Activated naive CD8-positive, alpha-beta T cell treated with anti-CD3 and anti-CD28 coated beads, Interleukin-2, amount 50 U/mL, for 24 hours (primary cell): ENCODE results near the gene HACD1.
"Not testable (repeated sequence)": the region's sequence is repeated elsewhere in the genome, so short reads cannot be mapped to it uniquely, and the experiment has no call there.

Source experiments
- ATAC-seq: fragments of 150-1000 bp; cut with Tn5 transposase; one replicate; pipeline ENCODE4 v1.10.0; 2021
- DNase-seq: peaks from one replicate; pipeline ENCODE4 v3.0.0; 2021
- H3K27ac Mint-ChIP-seq: one replicate; pipeline ENCODE4 v1.8.0; 2021; ENCODE audit warnings: mild to moderate bottlenecking, mixed read lengths
- H3K27me3 Mint-ChIP-seq: one replicate; pipeline ENCODE4 v1.8.0; 2021; ENCODE audit warnings: mixed read lengths
- H3K36me3 Mint-ChIP-seq: one replicate; pipeline ENCODE4 v1.8.0; 2021; ENCODE audit warnings: low read depth, mixed read lengths
- H3K4me1 Mint-ChIP-seq: one replicate; pipeline ENCODE4 v1.8.0; 2021; ENCODE audit warnings: mixed read lengths
- H3K4me3 Mint-ChIP-seq: one replicate; pipeline ENCODE4 v1.8.0; 2021; ENCODE audit warnings: mild to moderate bottlenecking, moderate library complexity, mixed read lengths
- H3K9me3 Mint-ChIP-seq: one replicate; pipeline ENCODE4 v1.8.0; 2021; ENCODE audit warnings: mixed read lengths

The HACD1 gene

DNA sequence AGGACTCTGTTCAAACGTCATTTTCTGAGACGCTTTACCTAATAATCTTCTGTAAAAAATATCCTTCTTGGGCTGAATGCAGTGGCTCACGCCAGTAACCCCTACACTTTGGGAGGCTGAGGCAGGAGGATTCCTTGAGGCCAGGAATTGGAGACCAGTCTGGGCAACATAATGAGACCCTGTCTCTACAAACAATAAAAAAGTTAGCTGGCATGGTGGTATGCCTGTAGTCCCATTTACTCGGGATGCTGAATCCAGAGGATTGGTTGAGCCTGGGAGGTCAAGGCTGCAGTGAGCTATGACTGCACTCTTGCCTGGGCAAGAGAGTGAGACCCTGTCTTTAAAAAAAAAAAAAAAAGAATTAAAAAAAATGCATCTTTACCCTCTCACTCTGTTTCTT lies 31.9 kb upstream of the HACD1 start:
- Mint-ChIP-seq H3K4me1 (peaks cover 90% of the 10 kb centered on the region), H3K4me3 (peak overlapping the region; percentile 64), H3K27ac (peak overlapping the region; percentile 91), H3K27me3 (peaks cover 2% of the 10 kb centered on the region), H3K9me3 (peaks cover 17% of the 10 kb centered on the region), H3K36me3 (peaks cover 61% of the 10 kb centered on the region)
- no peak for DNase-seq
- ATAC-seq: no peak

- H3K27ac Mint-ChIP-seq: peak overlapping the region; percentile 91
- peaks cover 84% of the 10 kb centered on the region for H3K4me1 Mint-ChIP-seq
- peaks cover 60% of the 10 kb centered on the region for H3K36me3 Mint-ChIP-seq
- peak overlapping the region; percentile 64 for H3K4me3 Mint-ChIP-seq
- ATAC-seq: peak; percentile 72
- H3K9me3 Mint-ChIP-seq: peaks cover 12% of the 10 kb centered on the region
- H3K27me3 Mint-ChIP-seq: peaks cover 2% of the 10 kb centered on the region
- peak; percentile 75 for DNase-seq
Measured at GRCh38 chr10:17648243-17649035, 31.3 kb upstream of the HACD1 start.

GRCh38 chr10:17647326-17647725 lies 30.2 kb upstream of the HACD1 start:
- Mint-ChIP-seq H3K36me3 (peaks cover 53% of the 10 kb centered on the region), H3K27ac (peak overlapping the region; percentile 91), H3K4me3 (peak overlapping the region; percentile 64), H3K4me1 (peaks cover 84% of the 10 kb centered on the region), H3K27me3 (peaks cover 2% of the 10 kb centered on the region), H3K9me3 (peaks cover 5% of the 10 kb centered on the region)
- ATAC-seq (no peak), DNase-seq (no peak)

DNA sequence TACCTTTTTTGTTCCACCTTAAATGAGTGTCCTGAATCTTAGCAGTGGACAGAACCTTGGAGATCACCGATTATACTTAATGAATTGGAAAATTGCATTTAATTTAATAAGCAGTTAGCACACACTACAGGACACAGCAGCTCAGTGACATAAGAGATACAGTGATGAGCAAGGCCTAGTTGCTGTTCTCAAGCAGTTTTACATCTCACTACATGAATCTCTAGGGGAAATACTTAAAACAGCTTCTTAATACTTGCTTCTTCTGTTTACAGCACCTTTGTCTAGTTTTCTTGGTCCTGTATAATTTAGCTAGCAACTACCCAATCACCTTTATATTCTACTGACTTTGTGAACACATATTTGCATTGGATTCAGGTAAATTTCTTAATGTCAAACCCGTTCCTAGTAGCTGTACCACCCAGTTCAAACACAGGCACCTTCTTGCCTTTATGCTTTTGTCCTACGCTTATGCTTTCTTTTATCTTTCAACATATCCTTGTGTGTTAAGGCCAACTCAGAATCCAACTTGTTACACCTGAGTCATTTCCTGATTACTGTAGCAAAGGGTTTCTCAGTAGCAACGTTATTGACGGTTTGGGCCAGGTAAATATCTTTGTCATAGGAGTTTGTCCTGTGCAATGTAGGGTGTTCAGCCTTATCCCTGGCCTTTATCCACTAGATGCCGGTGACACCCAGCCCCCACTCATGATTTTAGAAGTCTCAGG lies 28.6 kb upstream of the HACD1 start:
- Mint-ChIP-seq H3K36me3 (peaks cover 42% of the 10 kb centered on the region), H3K27ac (peak overlapping the region; percentile 79), H3K27me3 (peaks cover 2% of the 10 kb centered on the region), H3K9me3 (peaks cover 5% of the 10 kb centered on the region), H3K4me1 (peaks cover 77% of the 10 kb centered on the region), H3K4me3 (peak overlapping the region; percentile 99)
- DNase-seq (no peak), ATAC-seq (peak; percentile 38)

DNA sequence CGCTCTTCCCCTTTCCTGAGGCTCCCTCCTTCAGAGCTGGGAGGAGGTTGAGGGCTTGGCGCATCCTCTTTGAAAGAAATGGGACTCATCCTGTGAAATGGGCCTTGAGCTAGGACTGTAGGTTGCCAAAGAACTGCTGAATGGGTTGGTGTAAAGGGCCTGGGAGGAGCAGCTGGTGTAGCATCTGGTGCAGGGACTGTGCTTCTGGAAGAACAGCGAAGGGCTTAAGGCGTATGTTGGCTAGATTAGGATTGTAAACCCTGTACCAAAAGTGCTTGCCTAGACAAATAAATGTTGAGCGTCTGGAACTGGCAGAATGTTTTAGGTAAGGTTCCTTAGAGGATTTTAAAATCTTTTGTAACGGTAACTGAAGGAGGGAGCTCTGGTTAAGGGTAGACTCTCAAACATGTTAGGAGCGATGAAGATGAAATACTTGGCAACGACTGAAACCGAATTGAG lies 27.3 kb upstream of the HACD1 start:
- Mint-ChIP-seq H3K4me1 (peaks cover 65% of the 10 kb centered on the region), H3K9me3 (peaks cover 5% of the 10 kb centered on the region), H3K4me3 (peak overlapping the region; percentile 99), H3K36me3 (peaks cover 32% of the 10 kb centered on the region), H3K27ac (peak overlapping the region; percentile 100), H3K27me3 (peaks cover 2% of the 10 kb centered on the region)
- no peak for DNase-seq
- ATAC-seq: peak; percentile 6

DNA sequence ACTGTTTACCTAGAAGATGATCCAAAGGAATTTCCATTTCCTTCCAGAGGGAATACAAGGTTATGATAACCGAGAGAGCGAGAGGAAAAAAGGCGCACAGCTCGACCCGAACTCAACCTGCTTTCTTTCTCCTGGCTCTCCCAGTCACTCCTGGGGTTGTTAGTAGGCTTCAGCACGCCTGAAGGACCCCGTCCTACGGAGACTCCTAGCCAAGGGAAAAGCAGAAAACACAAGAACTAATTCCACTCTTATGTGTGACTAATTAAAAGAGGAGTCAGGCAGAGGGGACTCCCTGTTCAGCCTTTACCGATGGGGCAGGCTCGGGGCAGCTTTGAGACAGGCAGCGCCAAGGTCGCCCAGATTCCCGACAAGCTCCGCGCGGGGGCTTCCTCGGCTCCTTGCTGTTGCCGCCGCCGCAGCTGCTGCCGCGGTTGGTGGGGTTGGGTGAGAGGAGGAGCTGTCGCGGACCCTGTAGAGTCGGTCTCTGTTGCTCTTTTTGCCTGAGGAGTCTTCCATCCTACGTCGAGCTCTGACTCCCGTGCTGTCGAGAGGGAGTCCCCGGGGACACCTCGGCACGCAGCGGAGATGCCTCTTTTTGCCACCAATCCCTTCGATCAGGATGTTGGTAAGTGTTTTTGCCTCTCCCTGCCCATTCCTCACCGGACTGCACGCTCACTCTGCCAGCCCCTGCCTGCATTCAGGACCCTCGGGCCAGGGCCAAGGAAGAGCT lies 26.7 kb upstream of the HACD1 start, which contains the start of gene STAM:
STAM (plus strand) TSS at position 397 of the 730 bp plus-strand sequence; CDS start at position 586, 189 bp downstream.
- peaks cover 5% of the 10 kb centered on the region for H3K9me3 Mint-ChIP-seq
- peak; percentile 91 for DNase-seq
- H3K4me1 Mint-ChIP-seq: peaks cover 59% of the 10 kb centered on the region
- H3K4me3 Mint-ChIP-seq: peak within 1 kb of the TSS; percentile 99
- peak; percentile 76 for ATAC-seq
- peak within 1 kb of the TSS; percentile 100 for H3K27ac Mint-ChIP-seq
- peaks cover 27% of the 10 kb centered on the region for H3K36me3 Mint-ChIP-seq
- peaks cover 2% of the 10 kb centered on the region for H3K27me3 Mint-ChIP-seq

- peaks cover under 1% of the 10 kb centered on the region for H3K27me3 Mint-ChIP-seq
- ATAC-seq: peak; percentile 11
- H3K27ac Mint-ChIP-seq: peak overlapping the region; percentile 100
- DNase-seq: no peak
- peaks cover 5% of the 10 kb centered on the region for H3K9me3 Mint-ChIP-seq
- peaks cover 53% of the 10 kb centered on the region for H3K4me1 Mint-ChIP-seq
- H3K4me3 Mint-ChIP-seq: peak overlapping the region; percentile 99
- H3K36me3 Mint-ChIP-seq: peaks cover 27% of the 10 kb centered on the region
Measured at GRCh38 chr10:17643339-17643754, 26.2 kb upstream of the HACD1 start.

DNA sequence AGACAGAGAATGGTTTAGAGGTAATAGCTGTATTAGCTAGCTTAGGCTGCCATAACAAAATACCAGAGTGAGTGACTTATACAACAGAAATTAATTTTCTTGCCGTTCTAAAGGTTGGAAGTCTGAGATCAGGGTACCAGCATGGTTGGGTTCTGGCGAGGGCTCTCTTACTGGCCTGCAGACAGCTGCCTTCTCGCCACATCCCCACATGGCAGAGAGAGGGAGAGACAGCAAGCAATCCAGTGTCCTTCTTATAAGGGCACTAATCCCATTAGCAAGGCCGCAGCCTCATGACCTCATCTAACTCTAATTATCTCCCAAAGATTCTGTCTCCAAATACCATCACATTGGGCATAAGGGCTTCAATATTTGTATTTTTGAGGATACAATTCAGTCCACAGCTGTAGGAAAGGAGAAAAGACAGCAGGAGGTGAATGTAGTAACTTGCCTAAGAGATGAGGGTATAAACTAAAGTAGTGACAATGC lies 23.2 kb upstream of the HACD1 start:
- Mint-ChIP-seq H3K4me3 (no peak overlapping the region), H3K27ac (no peak overlapping the region), H3K9me3 (no peaks in the 10 kb centered on the region), H3K27me3 (no peaks in the 10 kb centered on the region), H3K4me1 (peaks cover 25% of the 10 kb centered on the region), H3K36me3 (peaks cover 12% of the 10 kb centered on the region)
- DNase-seq: no peak
- no peak for ATAC-seq

GRCh38 chr10:17637869-17638268 lies 20.7 kb upstream of the HACD1 start:
- DNase-seq (no peak), ATAC-seq (no peak)
- H3K27ac Mint-ChIP-seq: no peak overlapping the region
- peaks cover 9% of the 10 kb centered on the region for H3K4me1 Mint-ChIP-seq
- H3K36me3 Mint-ChIP-seq: peaks cover 2% of the 10 kb centered on the region
- H3K4me3 Mint-ChIP-seq: no peak overlapping the region
- no peaks in the 10 kb centered on the region for H3K9me3 Mint-ChIP-seq
- H3K27me3 Mint-ChIP-seq: no peaks in the 10 kb centered on the region

DNA sequence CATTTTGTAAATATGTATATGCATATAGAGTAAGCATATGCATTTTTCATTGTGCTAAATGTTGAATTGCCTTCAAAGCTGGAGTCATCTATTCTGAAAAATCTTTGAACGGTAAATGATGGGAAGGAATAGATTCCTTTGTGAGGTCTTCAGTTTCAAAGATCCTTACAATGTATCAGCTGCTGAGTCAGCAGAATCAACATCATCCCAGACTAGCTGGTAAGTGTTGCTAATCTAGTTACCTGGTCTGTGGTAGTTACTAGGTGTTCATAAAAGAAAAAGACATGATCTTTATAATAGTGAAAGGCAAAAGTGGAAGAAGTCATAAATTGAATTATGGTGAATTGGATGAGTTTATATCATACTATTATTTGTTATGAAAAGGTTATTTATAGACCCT lies 16.2 kb upstream of the HACD1 start:
- no peak for ATAC-seq
- Mint-ChIP-seq H3K4me3 (no peak overlapping the region), H3K36me3 (no peaks in the 10 kb centered on the region)

DNA sequence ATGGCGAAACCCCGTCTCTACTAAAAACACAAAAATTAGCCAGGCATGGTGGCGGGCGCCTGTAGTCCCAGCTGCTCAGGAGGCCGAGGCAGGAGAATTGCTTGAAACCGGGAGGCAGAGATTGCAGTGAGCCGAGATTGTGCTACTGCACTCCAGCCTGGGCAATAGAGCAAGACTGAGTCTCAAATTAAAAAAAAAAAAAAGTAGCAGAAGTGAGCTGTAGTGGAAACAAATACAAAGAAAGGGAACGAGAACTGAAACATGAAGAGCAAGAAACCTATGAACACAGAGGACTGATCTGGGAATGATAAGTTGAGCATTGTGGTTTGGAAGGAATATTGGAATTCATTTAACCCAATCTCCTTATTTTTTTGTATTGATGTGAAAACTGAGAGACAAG lies 15.4 kb upstream of the HACD1 start:
- not testable (repeated sequence) for H3K27me3 Mint-ChIP-seq, H3K4me1 Mint-ChIP-seq, DNase-seq, ATAC-seq, H3K4me3 Mint-ChIP-seq, H3K36me3 Mint-ChIP-seq, H3K9me3 Mint-ChIP-seq, H3K27ac Mint-ChIP-seq

More for the DNA sequence above, 16.2 kb upstream of the HACD1 start:
- Mint-ChIP-seq H3K9me3 (no peaks in the 10 kb centered on the region), H3K4me1 (no peaks in the 10 kb centered on the region), H3K27me3 (no peaks in the 10 kb centered on the region), H3K27ac (no peak overlapping the region)
- no peak for DNase-seq

DNA sequence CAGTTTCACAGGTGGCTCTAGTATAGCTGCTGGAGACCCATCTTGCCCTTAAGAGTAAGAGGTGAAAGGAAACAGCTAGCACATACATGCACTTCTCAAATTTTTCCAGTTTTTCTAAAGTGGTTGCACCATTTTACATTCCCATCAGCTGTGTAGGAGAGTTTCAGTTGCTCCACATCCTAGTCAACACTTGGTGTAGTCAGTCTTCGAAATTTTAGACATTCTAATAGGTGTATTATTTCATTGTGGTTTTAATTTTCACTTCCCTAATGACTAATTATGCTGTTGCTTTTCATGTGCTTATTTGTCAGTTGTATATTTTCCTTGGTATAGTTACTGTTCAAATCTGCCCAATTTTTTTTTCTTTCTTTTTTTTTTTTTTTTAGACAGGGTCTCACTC lies 9.5 kb upstream of the HACD1 start:
- H3K9me3 Mint-ChIP-seq: no peaks in the 10 kb centered on the region
- H3K4me1 Mint-ChIP-seq: no peaks in the 10 kb centered on the region
- H3K27me3 Mint-ChIP-seq: peaks cover 9% of the 10 kb centered on the region
- H3K4me3 Mint-ChIP-seq: no peak overlapping the region
- ATAC-seq: no peak
- H3K36me3 Mint-ChIP-seq: no peaks in the 10 kb centered on the region
- no peak overlapping the region for H3K27ac Mint-ChIP-seq
- no peak for DNase-seq

DNA sequence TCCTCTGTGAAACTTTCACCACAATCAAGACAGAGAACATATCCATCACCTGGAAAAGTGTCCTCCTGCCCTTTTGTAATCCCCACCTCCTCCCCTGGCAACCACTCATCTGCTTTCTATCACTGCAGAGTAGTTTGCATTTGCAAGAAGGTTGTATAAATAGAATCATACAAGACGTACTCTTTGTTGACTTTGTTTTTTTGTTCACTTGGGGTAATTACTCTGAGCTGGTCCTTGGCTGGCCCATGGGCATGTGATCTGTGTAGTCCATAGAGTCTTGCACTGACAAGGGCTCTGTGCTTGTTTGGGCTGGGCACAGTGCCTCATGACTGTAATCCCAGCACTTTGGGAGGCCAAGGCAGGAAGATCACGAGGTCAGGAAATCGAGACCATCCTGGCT lies 7.8 kb upstream of the HACD1 start:
- Mint-ChIP-seq H3K4me3 (no peak overlapping the region), H3K27me3 (peaks cover 10% of the 10 kb centered on the region), H3K36me3 (no peaks in the 10 kb centered on the region), H3K4me1 (no peaks in the 10 kb centered on the region), H3K9me3 (no peaks in the 10 kb centered on the region), H3K27ac (no peak overlapping the region)
- DNase-seq (no peak), ATAC-seq (no peak)

DNA sequence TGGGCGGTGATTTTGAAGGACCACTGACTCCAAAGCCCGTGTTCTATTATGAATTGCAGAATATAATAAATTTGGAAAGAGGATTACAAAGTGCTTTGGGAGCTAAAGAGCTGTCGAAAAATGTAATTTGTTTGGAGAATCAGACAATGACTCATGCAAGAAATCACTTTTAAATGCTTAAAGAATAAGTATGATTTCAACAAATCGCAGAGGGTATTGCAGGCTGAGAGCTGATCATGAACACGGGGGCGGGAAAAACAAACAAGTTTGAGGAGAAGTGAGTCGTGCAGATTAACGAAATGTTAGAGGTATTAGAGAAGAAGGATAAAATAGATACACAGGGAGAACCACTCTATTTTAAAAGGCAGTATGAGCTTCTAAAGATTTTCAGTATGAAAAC lies 4.9 kb upstream of the HACD1 start:
- Mint-ChIP-seq H3K36me3 (no peaks in the 10 kb centered on the region), H3K4me3 (no peak overlapping the region), H3K27me3 (peaks cover 34% of the 10 kb centered on the region), H3K9me3 (no peaks in the 10 kb centered on the region), H3K4me1 (peaks cover 6% of the 10 kb centered on the region), H3K27ac (no peak overlapping the region)
- ATAC-seq (no peak), DNase-seq (no peak)
